ENCODE results near the gene ATXN7L1.
"Not testable (repeated sequence)": the region's sequence is repeated elsewhere in the genome, so short reads cannot be mapped to it uniquely, and the experiment has no call there.

Gene ATXN7L1

DNA sequence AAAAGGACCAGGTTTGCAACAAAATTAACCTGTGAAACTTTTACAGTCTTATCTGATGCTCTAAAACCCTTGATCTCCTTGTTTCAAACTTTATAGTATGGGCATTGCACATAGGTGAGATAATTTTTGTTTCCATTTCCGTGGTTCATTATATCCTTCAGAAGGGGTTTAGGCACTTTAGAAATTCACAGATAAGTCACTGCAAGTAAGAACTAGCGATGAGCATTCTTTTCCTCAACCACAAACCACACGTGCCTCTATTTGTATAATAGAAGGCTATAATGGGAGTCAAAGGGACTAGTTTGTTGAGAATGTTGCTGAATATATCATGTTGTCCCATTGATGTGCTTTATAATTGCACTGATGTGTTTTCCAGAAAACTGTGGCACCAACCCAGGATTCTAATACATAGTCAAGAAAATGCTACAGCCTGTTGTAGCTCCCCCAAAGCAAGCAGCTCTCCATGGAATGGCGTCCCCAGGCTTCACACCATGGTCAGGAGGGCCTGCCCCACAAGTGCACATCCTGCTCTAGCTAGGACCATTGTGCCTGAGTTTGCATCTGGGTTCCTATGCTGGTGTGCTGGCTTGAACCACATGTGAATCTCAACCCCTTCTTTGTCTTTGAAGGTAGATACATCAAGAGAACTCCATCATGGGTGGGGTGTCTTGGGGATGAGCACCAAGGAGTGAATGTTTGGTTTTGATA, 14.0 kb upstream of the ATXN7L1 start:
- no peak for DNase-seq

DNA sequence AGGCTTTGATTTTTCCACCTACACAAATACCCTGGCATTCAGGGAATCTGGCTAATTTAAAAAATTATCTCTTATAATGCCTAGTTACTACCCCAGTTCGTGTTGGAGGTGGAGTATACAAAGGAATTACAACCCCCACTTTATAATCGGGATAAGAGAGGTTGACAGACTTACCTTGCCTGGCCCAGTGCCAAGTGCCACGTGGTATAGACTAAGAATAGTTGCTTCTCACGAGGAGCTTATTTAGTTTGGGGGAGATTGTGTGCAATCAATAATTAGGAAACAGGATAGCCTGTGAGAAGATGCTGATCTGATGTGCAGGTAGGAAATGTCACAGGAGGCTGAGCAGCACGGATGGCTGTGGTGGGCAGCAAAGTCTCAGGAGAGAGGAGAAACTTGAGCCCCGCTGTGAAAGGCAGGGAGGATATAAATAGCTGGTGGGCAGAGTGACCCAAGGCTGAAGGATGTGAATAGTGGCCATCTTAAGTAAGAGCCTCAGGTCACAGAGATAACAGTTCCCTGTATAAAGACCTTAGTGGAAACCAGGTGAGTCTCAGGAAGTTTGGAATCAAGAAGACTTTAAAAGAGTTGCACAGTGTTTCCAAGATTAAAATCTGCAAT, 11.3 kb upstream of the ATXN7L1 start:
- DNase-seq: no peak

DNA sequence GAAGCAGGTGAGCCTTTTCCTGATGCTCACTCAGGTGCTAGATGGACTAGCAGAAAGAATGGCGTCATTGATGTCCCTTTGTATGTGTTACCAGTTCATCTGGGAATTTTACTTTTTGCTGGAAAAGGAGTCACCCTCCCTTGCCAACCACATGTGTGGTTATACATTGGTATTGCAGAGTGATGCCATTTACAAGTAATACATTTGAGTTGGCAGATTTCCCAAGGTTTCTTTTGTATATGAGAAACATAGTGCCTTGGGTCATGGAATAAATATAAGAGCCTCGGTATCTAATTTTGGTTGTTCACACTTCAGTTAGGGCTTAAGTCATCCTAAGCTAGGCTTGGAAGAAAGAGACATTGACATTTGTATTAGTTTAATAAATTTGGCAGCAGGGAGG, 10.4 kb upstream of the ATXN7L1 start:
- DNase-seq: no peak

DNA sequence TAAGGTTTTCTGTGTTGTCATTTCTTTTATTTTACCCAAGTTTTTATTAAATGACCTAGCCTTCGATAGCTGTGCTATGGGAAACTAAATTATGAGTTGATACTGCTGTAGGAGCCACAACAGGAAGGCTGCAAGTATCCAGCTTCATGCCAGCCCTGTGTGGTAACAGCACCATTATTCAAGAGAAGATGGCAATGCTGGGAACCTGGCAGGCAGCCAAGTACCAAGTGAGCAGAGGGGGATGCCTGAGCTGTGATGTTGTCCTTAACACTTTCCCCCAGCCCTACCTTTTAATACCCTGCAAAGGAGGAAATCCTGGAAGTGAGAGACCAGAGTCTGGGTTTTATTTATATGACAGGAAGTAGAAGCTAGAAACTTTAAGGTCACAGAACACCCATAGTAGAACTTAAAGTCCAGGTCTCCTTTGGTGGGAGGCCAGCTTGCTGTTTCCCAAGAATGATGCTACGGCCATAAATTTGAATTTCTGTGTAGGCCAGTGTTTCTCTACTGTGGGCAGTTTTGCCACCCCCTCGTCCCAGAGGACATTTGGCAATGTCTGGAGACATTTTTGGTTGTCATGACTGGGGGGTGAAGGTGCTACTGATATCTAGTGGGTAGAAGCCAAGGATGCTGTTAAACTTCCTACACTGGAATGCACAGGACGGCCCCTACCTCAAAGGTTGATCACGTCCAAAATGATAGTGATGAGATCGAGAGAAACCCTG, 9.2 kb upstream of the ATXN7L1 start:
- DNase-seq: no peak

DNA sequence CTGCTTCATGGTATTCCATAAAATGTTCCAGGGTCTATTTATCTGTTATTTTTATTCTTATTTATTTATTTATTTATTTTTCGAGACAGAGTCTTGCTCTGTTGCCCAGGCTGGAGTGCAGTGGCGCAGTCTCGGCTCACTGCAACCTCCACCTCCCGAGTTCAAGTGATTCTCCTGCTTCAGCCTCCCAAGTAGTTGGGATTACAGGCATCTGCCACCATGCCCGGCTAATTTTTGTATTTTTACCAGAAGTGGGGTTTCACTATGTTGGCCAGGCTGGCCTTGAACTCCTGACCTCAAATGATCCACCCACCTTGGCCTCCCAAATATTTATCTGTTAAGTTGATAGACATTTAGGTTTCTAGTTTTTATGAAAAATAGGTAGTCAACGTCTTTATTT, 6.8 kb upstream of the ATXN7L1 start:
- not testable (repeated sequence) for DNase-seq

DNA sequence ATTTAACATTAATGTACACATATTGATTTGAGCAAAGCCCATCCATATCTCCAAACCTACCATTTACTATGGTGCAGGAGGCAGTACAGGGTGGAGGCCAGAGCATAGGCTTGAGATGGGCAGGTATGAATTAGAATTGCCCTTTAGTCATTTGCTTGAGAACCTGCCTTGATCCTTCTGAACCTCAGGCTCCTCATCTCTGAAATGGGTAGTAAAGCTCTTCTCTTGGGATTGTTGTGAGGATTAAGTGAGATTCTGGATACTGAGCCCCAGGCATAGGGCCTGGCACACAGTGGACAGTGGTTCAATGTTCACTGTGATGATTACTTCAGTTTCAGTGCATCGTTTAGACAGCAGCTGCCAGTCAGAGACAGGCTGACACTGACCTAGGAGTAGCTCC, 5.0 kb upstream of the ATXN7L1 start:
- no peak for DNase-seq

DNA sequence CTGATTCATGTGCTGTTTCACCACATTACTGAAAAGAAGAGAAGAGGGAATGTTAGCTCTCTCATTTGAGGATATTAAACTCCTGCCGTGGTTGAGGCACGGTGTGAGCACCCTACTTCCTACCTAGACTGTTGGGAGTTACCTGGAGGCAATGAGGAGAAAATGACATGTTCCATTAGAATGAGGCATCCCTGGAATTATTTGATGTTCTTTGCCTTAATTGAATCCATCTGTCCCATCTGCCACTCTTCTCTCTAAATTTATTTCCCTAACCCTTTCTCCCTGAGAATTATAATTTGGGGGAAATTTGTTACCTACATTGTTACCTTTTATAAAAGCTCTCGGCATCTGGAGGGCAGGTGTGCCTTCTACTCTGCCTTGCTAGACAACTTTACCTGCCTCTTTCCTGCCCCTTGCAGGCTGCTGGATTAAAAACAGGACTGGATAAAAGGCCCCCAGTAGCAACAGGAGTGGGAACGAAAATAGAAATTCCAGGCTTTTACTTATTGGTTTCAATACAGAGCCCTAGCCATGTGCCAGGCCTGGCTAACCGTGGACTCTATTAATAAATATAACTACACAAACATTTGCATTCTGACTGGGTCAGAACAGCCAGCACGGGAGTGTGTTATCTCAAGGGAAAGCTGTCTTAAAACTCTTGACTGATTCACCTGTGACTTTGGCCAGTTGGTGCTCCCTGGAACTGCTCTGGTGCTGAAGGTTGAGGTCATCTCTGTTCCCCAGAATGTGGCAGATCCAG, 4.4 kb upstream of the ATXN7L1 start:
- no peak for DNase-seq

DNA sequence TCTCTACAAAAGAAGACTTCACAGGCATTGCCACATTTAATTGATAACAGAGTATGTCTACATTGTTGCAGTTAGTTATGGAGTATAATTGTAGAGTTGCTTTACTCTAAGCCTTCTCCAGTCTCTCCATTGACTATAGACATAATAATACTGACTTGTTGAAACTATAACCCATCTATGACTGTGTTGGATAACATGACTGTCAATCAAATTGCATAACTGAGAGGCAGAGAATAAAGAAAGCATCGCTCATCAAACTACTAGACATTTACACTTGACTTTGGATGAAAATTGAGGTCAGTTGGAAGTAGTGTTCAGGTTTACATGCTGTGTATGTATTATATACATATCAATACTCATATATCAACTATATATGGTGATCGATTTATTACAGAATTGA, 3.4 kb upstream of the ATXN7L1 start:
- DNase-seq: no peak

DNA sequence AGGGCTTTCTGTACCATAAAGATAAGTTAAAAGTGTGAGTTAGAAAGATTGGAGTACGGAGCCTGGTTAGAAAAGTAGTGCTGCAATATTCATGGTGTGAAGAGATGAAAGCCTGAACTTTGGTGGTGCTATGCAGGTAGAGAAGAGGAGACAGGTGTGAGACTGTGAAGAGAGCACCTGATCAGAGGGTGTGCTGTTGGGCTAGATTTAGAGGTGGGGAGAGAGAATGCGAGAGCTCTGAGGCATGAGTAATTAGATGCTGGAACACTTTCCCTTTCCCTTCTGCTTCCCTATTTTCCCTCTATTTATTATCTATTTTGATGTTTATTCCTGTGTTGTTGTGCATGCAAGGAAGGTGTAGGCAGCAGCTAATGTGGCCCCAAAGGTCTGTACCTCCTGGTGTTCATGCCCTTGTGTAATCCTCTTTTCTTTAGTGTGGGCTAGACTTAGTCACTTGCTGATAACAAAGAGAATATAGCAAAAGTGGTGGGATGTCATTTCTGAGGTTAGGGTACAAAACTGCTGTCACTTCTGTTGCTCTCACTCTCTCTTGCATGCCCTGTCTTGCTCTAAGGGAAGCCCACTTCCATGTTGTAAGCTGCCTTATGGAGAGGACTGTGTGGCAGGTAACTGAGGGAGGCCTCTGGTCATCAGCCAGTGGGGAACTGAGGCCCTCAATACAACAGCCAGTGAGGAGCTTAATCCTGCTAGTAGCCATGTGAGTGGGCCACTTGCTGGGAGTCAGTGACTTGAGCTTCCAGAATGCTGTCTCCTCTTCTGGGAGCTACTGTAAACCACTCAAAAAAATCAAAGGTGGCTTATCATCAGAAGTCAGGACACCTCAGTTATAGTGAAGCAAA, 2.6 kb upstream of the ATXN7L1 start:
- DNase-seq: no peak

DNA sequence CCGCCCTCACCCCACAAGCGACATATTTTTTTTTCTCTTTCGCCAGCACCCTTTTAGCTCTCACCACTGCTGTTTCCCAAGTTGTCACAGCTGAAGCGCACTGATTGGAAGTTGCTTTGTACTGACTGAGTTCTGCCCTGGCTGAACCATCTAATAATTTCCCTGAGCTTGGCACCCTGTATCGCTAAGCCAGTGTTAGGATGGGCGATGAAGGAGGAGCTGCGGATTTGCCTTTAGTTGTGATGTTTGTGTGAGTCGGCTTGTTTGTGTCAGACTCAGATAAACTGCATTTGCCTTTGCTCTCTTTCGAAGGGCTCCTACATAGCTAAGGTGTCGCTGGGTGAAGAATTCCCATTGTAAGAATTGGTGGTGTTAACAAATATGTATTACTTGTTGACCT, 1.3 kb upstream of the ATXN7L1 start:
- DNase-seq: no peak

DNA sequence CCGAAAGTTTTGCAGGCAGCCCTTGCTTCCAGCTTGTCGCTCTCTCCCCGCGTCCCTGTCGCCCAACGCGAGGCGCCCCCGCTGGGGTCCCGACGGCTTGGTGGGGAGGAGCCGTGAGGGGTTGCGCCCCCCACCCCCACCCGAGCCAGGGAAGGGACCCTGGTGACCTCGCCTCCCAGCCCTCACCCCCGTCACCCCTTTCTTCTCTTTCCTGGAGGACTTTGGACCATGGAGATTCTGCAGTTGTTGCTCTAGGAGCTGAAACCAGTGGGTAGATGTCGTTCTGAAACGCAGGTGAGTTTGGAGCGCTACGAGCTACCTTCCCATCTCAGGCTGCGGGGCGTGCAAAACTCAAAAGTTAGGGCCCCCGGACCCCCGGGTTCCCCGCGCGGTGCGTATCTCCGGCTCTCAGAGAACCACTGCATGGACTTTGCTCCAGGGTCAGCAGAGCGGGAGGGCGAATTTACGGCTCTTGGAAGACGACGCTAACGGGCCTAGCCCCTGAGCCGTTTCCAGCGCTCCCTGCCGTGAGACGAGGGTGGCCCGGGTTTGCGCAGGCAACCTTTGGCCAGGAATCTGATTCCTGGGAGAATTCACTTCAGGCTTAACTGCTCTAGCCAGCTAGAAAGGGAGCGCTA, 684 bp upstream of the ATXN7L1 start:
- DNase-seq: no peak

DNA sequence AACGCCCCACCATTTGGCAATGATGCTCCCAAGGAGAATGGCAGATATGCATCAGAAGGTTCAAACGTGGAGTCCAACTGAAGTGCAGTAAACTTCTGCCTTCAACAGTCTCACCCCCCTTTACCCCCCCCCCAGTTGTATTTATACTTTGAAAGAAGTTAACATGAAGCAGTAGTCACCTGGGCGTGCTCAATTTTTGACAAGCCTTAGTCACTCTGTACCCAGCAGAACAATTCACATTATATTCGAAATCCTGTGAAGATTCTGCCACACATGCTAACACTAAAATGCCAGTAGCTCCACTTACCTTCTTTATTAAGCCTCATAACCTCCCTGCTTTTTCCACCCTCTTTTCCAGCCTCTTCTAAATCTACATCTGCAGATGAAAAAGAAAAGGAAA, 894 bp downstream of the ATXN7L1 start:
- no peak for DNase-seq

DNA sequence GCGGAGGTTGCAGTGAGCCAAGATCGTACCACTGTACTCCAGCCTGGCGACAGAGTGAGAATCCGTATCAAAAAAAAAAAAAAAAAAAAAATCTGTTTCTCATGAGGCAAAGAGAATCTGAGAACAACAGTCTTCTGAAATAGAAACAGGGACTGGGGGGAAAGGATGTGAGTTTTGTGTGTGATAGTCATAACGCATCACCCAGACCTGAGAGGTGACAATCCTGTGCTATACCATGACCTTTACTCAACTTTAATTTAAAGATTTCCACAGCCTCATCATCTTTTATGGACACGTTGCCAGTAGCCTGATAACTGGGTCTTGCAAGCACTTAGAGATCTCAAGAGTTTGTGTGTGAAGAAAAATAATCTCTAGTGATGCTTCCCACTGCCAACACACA, 2.3 kb downstream of the ATXN7L1 start:
- DNase-seq: no peak

DNA sequence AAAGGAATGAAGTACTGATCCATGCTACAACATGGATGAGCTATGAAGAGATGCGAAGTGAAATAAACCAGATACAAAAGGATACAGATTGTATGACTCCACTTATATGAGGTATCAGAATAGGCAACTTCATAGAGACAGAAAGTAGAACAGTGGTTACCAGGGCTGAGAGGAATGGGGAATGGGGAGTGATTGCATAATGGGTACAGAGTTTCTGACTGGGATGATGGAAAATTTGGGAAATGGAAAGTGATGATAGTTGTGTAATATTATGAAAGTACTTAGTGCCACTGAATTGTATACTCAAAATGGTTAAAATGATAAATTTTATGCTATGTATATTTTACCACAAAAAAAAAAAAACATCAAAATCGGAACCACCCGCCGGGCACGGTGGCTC, 3.9 kb downstream of the ATXN7L1 start:
- no peak for DNase-seq

DNA sequence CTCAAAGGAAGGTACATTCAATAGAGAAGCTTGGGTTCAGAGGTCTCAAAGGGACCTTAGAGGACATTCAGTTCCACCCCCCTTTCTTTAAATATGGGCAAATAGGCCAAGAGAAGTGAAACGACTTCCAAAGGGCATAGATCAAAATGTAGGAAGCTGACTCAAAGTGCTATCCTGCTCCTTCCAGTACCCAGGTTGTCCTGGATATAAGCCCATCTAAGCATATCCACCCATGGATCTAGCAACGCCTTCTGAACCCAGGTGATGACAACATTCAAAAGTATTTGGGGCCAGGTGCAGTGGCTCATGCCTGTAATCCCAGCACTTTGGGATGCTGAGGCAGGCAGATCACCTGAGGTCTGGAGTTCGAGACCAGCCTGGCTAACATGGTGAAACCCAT, 5.3 kb downstream of the ATXN7L1 start:
- DNase-seq: no peak

DNA sequence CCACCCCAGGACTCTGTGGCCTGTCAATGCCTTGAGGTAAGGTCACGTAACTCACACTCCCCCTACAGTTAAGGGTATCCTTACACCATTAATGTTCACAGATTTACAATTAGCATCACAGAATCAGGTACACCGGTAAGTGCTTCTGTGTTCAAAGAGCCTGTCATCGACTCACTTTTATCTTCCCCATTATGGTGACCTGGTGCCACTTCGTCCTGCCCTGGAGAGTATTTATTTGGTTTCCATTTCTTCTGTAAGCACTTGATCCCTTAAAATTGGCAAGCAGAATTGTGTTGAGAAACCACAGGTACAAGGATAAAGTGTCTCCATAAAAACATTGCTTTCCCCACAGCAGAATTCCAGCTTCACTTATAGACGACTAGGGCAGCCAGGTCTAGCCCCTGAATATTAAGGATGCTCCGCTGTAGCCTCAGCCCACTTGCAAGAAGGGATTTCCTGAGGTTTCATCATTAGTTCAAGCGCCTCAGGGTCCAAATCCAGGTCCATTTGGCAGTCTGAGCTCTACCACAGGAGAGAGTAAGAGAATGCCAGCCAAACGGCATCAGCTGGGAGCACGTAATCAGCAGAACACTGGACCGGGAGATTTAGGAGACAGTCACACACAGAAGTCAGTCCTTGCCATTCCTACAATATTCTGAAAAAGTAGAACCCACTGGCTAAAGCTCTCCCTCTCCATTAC, 10.1 kb downstream of the ATXN7L1 start:
- DNase-seq: no peak

DNA sequence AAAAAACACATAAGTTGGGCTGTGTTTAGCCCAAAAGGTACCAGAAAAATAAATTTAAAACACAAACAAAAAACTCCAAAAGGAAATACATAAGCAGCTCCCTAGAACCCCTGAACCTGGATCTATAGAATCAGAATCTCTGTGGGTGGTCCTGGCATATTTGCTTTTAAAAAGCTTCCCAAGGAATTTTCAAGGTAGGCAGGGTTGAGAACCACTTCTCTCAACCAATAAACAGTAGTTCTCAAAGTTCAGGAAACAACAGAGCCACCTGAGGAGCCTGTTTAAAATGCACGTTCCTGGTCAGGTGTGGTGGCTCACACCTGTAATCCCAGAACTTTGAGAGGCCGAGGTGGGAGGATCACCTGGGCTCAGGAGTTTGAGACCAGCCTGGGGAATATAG, 12.5 kb downstream of the ATXN7L1 start:
- no peak for DNase-seq

DNA sequence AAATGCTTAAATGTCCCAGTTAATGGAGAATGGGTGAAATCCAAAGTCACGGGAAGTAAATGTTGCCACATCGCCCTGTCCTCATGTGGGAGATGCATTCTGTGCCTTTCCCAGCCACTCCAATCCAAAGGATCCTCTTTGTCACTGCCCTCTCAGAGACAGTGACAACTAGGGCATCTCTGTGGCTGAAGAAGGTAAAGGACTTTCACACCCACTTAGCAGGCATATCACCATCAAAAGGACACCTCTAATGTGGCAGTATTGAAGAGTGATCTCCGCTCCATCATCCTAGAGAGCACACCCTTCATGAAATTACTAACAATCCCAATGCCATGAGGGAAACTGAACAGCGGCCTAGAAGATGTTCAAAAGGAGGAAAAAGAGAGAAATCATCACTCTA, 13.6 kb downstream of the ATXN7L1 start:
- no peak for DNase-seq

DNA sequence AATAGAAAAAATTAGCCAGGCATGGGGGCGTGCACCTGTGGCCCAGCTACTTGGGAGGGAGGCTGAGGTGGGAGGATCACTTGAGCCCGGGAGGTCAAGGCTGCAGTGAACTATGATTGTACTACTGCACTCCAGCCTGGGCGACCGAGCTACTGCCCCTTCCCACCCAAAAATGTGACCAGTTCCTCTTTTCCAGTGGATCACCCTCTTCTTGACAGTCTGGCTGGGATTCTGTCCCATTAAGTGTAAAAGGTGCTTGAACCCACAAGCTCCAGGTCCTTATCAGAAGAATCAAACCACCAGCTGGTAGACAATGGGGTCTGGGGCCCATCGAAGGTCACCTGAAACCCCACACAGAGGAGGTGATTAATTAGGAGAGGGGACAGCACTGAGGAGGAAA, 14.1 kb downstream of the ATXN7L1 start:
- no peak for DNase-seq

DNA sequence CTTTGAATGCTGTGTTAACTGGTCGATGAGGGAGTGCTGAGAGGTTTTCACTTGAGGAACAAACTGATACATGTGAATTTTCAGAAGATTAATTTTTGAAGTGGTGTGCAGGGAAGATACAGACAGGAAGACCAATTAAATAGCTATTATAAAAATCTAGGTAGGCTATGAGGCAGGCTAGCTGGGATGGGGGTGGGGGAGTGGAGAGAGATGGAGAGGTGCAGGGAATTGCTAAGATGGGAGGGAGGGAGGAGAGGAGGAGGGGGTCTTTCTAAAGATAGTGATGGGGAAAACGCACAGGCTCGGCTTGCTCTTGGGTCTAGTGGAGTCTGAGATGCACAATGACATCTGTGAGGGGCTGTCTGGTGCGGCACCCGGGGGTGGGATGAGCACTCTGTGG, 15.2 kb downstream of the ATXN7L1 start:
- no peak for DNase-seq

DNA sequence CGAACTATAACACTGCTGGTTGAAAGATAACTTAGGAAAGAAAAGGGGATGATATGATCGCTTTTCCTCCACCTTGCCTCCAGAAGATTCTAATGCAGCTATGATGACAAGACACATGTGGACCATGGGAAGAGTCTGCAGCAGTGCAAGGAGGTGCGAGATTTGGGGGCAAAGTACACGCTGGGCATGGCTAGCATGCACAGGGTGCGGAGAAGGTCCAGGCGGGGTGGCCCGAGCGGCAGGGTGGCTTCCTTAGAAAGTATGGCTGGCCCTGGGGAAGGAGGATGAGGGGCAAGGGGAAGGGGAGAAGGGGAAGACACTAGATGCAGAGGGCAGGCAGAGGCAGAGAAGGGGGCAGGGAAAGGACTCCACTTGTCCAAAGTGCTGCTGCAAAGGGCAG, 15.6 kb downstream of the ATXN7L1 start:
- DNase-seq: no peak

All from CD4-positive, alpha-beta T cell treated with Interleukin-21 for 1 hour (primary cell).